Measurements from ENCODE around the gene NLE1. TPM values are rescaled to one million over a fixed set of nuclear protein-coding genes. Genes with fewer than 3 reads are reported as not detected.

Gene NLE1
- total RNA-seq, 5 donors from 2014 or later (not counting 1 experiment from before 2014, with no cell fraction given) = 12.3 to 29.1 (median 17.8) TPM

DNA sequence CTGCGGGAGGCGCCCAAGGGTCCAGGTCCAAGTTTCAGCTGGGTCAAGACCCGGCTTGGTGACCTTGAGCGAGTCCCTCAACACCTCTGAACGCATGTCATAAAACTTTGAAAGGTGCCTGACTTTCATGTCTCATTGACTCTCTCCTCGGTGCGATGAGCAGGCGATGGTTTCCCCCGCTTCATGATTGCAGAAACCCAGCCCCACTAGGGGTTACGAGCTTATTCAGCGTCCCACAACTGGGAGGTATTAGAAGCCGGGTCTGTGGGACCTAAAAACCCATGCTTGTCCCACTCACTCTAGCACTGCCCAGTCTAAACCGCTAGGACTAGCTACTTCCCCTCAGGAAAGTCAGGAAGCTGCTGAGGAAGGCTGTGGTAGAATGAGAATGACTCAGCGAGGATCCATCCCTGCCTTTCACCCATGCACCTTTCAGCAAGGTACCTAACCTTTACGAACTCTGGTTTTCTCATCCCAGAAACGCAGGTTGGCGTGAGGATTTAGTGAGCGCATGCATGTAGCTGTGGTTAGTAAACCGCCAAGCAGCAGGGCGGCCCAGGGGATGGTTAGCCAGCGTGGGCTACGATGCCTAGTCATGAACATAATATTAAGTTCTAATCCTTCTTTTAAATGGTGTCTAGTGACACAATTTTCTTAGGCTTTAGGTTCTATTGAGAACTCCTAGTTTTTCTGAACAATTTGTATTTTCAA is 52.4 kb downstream of the NLE1 start:
- Histone ChIP-seq H3K4me1 (ENCODE audit: control insufficient read depth in 1 of 2, extremely low read depth in 1 of 2, insufficient read depth in 2 of 2, low read length in 2 of 2) (peaks cover 17 to 26% of the 10 kb centered on the region in 2 experiments), H3K9me3 (no peaks in the 10 kb centered on the region), H3K27me3 (replicated peaks in 1 of 2; ENCODE audit: control insufficient read depth in 2 of 2, extremely low read depth in 1 of 2, insufficient read depth in 2 of 2, low read length in 1 of 2) (no peaks in the 10 kb centered on the region), H3K4me3 (ENCODE audit: control insufficient read depth in 1 of 2, extremely low read depth in 1 of 2, low read length in 1 of 2) (peak overlapping the region; percentile 66 to 70), H3K36me3 (ENCODE audit: control insufficient read depth in 2 of 2, extremely low read depth in 1 of 2, insufficient read depth in 1 of 2, low read length in 1 of 2) (no peaks in the 10 kb centered on the region), H3K27ac (ENCODE audit: low read length) (peak overlapping the region; percentile 92)
- WGBS (ENCODE audit: insufficient coverage) = 2% methylated on average over 6 of the region's 22 CpGs
- peak overlapping the region; percentile 84 to 94 (median 89) for H3K4me3 Mint-ChIP-seq
- ChIA-PET POLR2A (interaction anchor here (0.7 to 1.6 kb wide), 3 partner anchors 25 to 43 kb away, joined by 4 to 9 read pairs (median 6); partner anchors contain the start of gene RFFL (in 1 of the 2)), CTCF (interaction anchor here (0.5 to 2.2 kb wide), 17 partner anchors 12 to 498 kb away, joined by 3 to 22 read pairs (median 5); partner anchors contain the start of genes PEX12 (in 1 of the 2), RAD51D (in 1 of the 2) and RFFL (in 1 of the 2))
- ATAC-seq (replicated peaks in 1 of 4) (peak; percentile 32 to 50 (median 44)), DNase-seq (peak in 20 of 35 experiments; percentile 2 to 62 (median 30))
- no peaks in the 10 kb centered on the region for H3K27me3 Mint-ChIP-seq
- H3K36me3 Mint-ChIP-seq = peaks cover 3% of the 10 kb centered on the region
- peak overlapping the region; percentile 96 for H3K27ac Mint-ChIP-seq
- peaks cover 43 to 54% (median 46%) of the 10 kb centered on the region in 3 donors for H3K4me1 Mint-ChIP-seq
- no peaks in the 10 kb centered on the region for H3K9me3 Mint-ChIP-seq

- ATAC-seq (replicated peaks in 1 of 4) = peak; percentile 79 to 87 (median 81)
- Mint-ChIP-seq H3K9me3 (no peaks in the 10 kb centered on the region), H3K4me3 (peak overlapping the region; percentile 94 to 95 (median 94)), H3K27me3 (no peaks in the 10 kb centered on the region), H3K4me1 (peaks cover 47 to 54% (median 51%) of the 10 kb centered on the region in 3 donors), H3K27ac (peak overlapping the region; percentile 96), H3K36me3 (peaks cover 3% of the 10 kb centered on the region)
- Histone ChIP-seq H3K9me3 (no peaks in the 10 kb centered on the region), H3K4me3 (ENCODE audit: control insufficient read depth in 1 of 2, extremely low read depth in 1 of 2, low read length in 1 of 2) (peak overlapping the region; percentile 88 to 89), H3K27me3 (replicated peaks in 1 of 2; ENCODE audit: control insufficient read depth in 2 of 2, extremely low read depth in 1 of 2, insufficient read depth in 2 of 2, low read length in 1 of 2) (no peaks in the 10 kb centered on the region), H3K27ac (ENCODE audit: low read length) (peak overlapping the region; percentile 98), H3K36me3 (ENCODE audit: control insufficient read depth in 2 of 2, extremely low read depth in 1 of 2, insufficient read depth in 1 of 2, low read length in 1 of 2) (no peaks in the 10 kb centered on the region), H3K4me1 (ENCODE audit: control insufficient read depth in 1 of 2, extremely low read depth in 1 of 2, insufficient read depth in 2 of 2, low read length in 2 of 2) (peaks cover 17 to 33% of the 10 kb centered on the region in 2 experiments)
- ChIA-PET CTCF (interaction anchor here (0.6 to 2.2 kb wide), 16 partner anchors 12 to 499 kb away, joined by 3 to 22 read pairs (median 5); partner anchors contain the start of genes PEX12 (in 1 of the 2), RAD51D (in 1 of the 2) and RFFL (in 1 of the 2)), POLR2A (interaction anchor here (0.7 to 1.6 kb wide), 3 partner anchors 25 to 42 kb away, joined by 4 to 9 read pairs (median 6); partner anchors contain the start of gene RFFL (in 1 of the 2))
- WGBS (ENCODE audit: insufficient coverage) = under 1% methylated on average over 50 of the region's 80 CpGs
- DNase-seq = peak; percentile 73 to 95 (median 85)
These were observed 53.1 kb downstream of the NLE1 start for GRCh38 chr17:35088881-35089585.

DNA sequence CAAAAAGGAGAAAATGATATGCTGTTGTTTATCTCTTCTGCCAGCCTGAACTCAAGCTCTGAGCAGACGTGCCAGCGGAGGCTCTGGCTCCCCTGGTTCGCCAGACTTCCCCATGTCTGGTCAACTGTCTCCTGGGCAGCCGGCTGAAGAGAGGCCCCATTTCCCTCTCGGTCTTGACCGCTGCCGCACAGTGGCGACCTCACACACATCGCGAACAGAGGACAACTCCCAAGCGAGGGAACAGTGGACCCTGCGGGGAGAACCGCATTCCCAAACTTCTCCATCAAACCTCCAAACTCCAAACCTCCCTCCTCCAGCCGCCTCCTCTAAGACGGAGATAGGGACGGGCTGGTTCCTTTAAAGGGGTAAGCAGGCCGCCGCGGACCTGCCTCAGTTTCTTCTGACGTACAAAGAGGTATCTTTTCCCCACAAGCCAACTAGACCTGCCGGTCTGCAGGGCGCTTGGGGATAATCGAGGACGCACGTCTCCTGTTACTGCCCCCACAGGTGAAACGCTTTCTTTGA is 53.7 kb downstream of the NLE1 start:
- Histone ChIP-seq H3K9me3 (no peaks in the 10 kb centered on the region), H3K4me1 (ENCODE audit: control insufficient read depth in 1 of 2, extremely low read depth in 1 of 2, insufficient read depth in 2 of 2, low read length in 2 of 2) (peaks cover 17 to 39% of the 10 kb centered on the region in 2 experiments), H3K36me3 (ENCODE audit: control insufficient read depth in 2 of 2, extremely low read depth in 1 of 2, insufficient read depth in 1 of 2, low read length in 1 of 2) (no peaks in the 10 kb centered on the region), H3K27me3 (replicated peaks in 1 of 2; ENCODE audit: control insufficient read depth in 2 of 2, extremely low read depth in 1 of 2, insufficient read depth in 2 of 2, low read length in 1 of 2) (no peaks in the 10 kb centered on the region), H3K27ac (ENCODE audit: low read length) (peak overlapping the region; percentile 98), H3K4me3 (ENCODE audit: control insufficient read depth in 1 of 2, extremely low read depth in 1 of 2, low read length in 1 of 2) (peak overlapping the region; percentile 88 to 89)
- DNase-seq = peak in 18 of 35 experiments; percentile 3 to 31 (median 10)
- Mint-ChIP-seq H3K9me3 (no peaks in the 10 kb centered on the region), H3K36me3 (peaks cover 3% of the 10 kb centered on the region), H3K4me3 (peak overlapping the region; percentile 94 to 95 (median 94)), H3K4me1 (peaks cover 53 to 59% (median 56%) of the 10 kb centered on the region in 3 donors), H3K27ac (peak overlapping the region; percentile 90 to 96), H3K27me3 (no peaks in the 10 kb centered on the region)
- CTCF ChIA-PET = interaction anchor here in 1 of 2 donors (0.6 to 1.1 kb wide), 3 partner anchors 19 to 503 kb away, joined by 3 to 8 read pairs (median 4); partner anchors contain the start of gene RFFL
- ATAC-seq (replicated peaks in 1 of 4) = no peak
- WGBS (ENCODE audit: insufficient coverage) = 0% methylated on average over 25 of the region's 26 CpGs
- POLR2A ChIA-PET = interaction anchor here in 1 of 2 donors (0.6 kb wide), 2 partner anchors 38 to 107 kb away, joined by 3 read pairs; no protein-coding TSS in a partner anchor

- ChIA-PET POLR2A (interaction anchor here (0.6 to 1.0 kb wide), 4 partner anchors 10 to 107 kb away, joined by 3 to 5 read pairs (median 4); no protein-coding TSS in a partner anchor), CTCF (interaction anchor here (0.6 to 1.1 kb wide), 4 partner anchors 18 to 504 kb away, joined by 3 to 8 read pairs (median 4); partner anchors contain the start of gene RFFL (in 1 of the 2))
- Histone ChIP-seq H3K27me3 (replicated peaks in 1 of 2; ENCODE audit: control insufficient read depth in 2 of 2, extremely low read depth in 1 of 2, insufficient read depth in 2 of 2, low read length in 1 of 2) (no peaks in the 10 kb centered on the region), H3K9me3 (no peaks in the 10 kb centered on the region), H3K4me3 (ENCODE audit: control insufficient read depth in 1 of 2, extremely low read depth in 1 of 2, low read length in 1 of 2) (peak overlapping the region; percentile 88 to 89), H3K4me1 (ENCODE audit: control insufficient read depth in 1 of 2, extremely low read depth in 1 of 2, insufficient read depth in 2 of 2, low read length in 2 of 2) (peaks cover 20 to 41% of the 10 kb centered on the region in 2 experiments), H3K27ac (ENCODE audit: low read length) (peak overlapping the region; percentile 98), H3K36me3 (ENCODE audit: control insufficient read depth in 2 of 2, extremely low read depth in 1 of 2, insufficient read depth in 1 of 2, low read length in 1 of 2) (no peaks in the 10 kb centered on the region)
- no peaks in the 10 kb centered on the region for H3K9me3 Mint-ChIP-seq
- peak overlapping the region; percentile 94 to 95 (median 94) for H3K4me3 Mint-ChIP-seq
- 10% methylated on average over 2 of the region's 9 CpGs for WGBS (ENCODE audit: insufficient coverage)
- H3K36me3 Mint-ChIP-seq = peaks cover 3% of the 10 kb centered on the region
- H3K27me3 Mint-ChIP-seq = no peaks in the 10 kb centered on the region
- H3K27ac Mint-ChIP-seq = peak overlapping the region; percentile 90 to 96
- peak in 24 of 35 experiments; percentile 4 to 61 (median 14) for DNase-seq
- H3K4me1 Mint-ChIP-seq = peaks cover 59 to 65% (median 61%) of the 10 kb centered on the region in 3 donors
- ATAC-seq (replicated peaks in 1 of 4) = peak in 1 of 4 experiments; percentile 3
These were observed 54.3 kb downstream of the NLE1 start for GRCh38 chr17:35087731-35088355.

DNA sequence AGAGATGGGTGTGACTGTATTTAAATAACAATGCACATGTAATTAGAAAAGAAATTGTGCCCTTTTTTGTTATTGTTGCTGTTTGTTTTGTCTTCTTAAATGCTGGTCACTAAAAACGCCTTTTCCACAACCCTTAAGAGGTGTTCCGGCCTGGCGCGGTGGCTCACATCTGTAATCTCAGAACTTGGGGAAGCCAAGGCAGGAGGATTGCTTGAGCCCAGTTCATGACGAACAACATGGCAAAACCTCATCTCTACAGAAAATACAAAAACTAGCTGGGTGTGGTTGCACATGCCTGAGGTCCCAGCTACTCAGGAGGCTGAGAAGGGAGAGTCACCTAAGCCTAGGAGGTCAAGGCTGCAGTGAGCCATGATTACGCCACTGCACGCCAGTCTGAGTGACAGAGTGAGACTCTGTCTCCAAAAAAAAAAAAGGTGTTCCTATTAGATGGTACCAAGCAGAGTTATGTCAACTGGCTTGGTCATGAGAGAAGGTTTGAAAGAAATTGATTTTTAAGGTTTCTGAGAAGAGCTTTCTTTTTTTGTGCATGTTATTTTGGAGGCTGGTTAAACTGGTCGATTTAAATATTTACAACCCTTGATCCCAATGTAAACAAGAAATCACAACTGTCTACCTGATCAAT is 55.1 kb downstream of the NLE1 start:
- Mint-ChIP-seq H3K27me3 (no peaks in the 10 kb centered on the region), H3K36me3 (peaks cover 3% of the 10 kb centered on the region), H3K9me3 (no peaks in the 10 kb centered on the region), H3K27ac (peak overlapping the region; percentile 90 to 96), H3K4me3 (peak overlapping the region; percentile 94 to 95 (median 94)), H3K4me1 (peaks cover 67 to 73% (median 69%) of the 10 kb centered on the region in 3 donors)
- Histone ChIP-seq H3K27me3 (replicated peaks in 1 of 2; ENCODE audit: control insufficient read depth in 2 of 2, extremely low read depth in 1 of 2, insufficient read depth in 2 of 2, low read length in 1 of 2) (no peaks in the 10 kb centered on the region), H3K36me3 (ENCODE audit: control insufficient read depth in 2 of 2, extremely low read depth in 1 of 2, insufficient read depth in 1 of 2, low read length in 1 of 2) (no peaks in the 10 kb centered on the region), H3K27ac (ENCODE audit: low read length) (peak overlapping the region; percentile 98), H3K4me3 (ENCODE audit: control insufficient read depth in 1 of 2, extremely low read depth in 1 of 2, low read length in 1 of 2) (no peak overlapping the region), H3K9me3 (no peaks in the 10 kb centered on the region), H3K4me1 (ENCODE audit: control insufficient read depth in 1 of 2, extremely low read depth in 1 of 2, insufficient read depth in 2 of 2, low read length in 2 of 2) (peaks cover 28 to 44% of the 10 kb centered on the region in 2 experiments)
- POLR2A ChIA-PET = interaction anchor here (0.6 to 1.0 kb wide), 3 partner anchors 10 to 27 kb away, joined by 4 to 5 read pairs (median 5); no protein-coding TSS in a partner anchor
- CTCF ChIA-PET = interaction anchor here (0.7 kb wide), 2 partner anchors 77 to 327 kb away, joined by 3 to 4 read pairs; no protein-coding TSS in a partner anchor
- DNase-seq = peak in 1 of 35 experiments; percentile 23
- WGBS (ENCODE audit: insufficient coverage) = 89% methylated on average over 5 of the region's 8 CpGs
- ATAC-seq (replicated peaks in 1 of 4) = no peak

Measured in T-cell (primary cell).